Suppressor macrophage (primary cell): ENCODE results near the gene LDAH.
A peak's percentile ranks its signal among the peaks of the same experiment; 100 is the strongest.
"Not testable (repeated sequence)": the region's sequence is repeated elsewhere in the genome, so short reads cannot be mapped to it uniquely, and the experiment has no call there.

Experiments
- DNase-seq, 4 experiments: peaks; one replicate each; pipeline ENCODE4 v3.0.0-alpha.2; 2020 to 2022

Gene LDAH

DNA sequence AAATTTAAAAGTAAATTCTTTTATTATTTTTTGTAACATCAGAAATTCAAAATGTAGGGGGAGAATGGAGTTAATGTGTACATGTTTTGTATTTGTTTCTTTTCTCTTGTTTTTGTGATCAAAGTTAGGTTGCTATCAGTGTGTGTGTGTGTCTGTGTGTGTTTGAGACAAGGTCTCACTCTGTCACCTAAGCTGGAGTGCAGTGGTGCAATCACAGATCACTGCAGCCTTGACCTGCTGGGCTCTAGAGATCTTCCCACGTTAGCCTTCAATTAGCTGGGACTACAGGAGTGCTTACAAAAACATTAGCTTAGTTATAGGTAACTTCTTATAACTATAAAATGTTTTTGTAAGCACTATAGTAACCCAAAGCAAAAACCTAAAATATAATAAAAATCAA is 105.3 kb downstream of the LDAH start:
- DNase-seq, result no peak

DNA sequence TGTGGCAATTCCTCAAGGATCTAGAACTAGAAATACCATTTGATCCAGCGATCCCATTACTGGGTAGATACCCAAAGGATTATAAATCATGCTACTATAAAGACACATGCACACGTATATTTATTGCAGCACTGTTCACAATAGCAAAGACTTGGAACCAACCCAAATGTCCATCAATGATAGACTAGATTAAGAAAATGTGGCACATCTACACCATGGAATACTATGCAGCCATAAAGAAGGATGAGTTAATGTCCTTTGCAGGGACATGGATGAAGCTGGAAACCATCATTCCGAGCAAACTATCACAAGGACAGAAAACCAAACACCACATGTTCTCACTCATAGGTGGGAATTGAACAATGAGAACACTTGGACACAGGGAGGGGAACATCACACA is 106.7 kb downstream of the LDAH start:
- DNase-seq, result not testable (repeated sequence)

- not testable (repeated sequence) for DNase-seq
These were observed 108.5 kb downstream of the LDAH start for GRCh38 chr2:20714412-20714811.

DNA sequence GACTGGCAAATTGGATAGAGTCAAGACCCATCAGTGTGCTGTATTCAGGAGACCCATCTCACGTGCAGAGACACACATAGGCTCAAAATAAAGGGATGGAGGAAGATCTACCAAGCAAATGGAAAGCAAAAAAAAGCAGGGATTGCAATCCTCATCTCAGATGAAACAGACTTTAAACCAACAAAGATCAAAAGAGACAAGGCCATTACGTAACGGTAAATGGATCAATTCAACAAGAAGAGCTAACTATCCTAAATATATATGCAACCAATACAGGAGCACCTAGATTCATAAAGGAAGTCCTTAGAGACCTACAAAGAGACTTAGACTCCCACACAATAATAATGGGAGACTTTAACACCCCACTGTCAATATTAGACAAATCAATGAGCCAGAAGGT is 109.3 kb downstream of the LDAH start:
- DNase-seq, result not testable (repeated sequence)

DNA sequence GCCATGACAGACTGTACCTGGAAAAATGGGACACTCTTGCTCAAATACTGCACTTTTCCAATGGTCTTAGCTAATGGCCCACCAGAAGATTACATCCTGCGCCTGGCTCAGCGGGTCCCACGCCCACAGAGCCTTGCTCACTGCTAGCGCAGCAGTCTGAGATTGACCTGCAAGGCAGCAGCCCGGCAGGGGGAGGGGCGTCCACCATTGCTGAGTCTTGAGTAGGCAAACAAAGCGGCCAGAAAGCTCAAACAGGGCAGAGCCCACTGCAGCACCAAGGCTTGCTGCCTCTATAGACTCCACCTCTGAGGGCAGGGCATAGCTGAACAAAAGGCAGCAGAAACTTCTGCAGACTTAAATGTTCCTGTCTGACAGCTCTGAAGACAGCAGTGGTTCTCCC is 111.3 kb downstream of the LDAH start:
- not testable (repeated sequence) for DNase-seq

GRCh38 chr2:20707601-20708000 is 115.3 kb downstream of the LDAH start:
- no peak for DNase-seq

DNA sequence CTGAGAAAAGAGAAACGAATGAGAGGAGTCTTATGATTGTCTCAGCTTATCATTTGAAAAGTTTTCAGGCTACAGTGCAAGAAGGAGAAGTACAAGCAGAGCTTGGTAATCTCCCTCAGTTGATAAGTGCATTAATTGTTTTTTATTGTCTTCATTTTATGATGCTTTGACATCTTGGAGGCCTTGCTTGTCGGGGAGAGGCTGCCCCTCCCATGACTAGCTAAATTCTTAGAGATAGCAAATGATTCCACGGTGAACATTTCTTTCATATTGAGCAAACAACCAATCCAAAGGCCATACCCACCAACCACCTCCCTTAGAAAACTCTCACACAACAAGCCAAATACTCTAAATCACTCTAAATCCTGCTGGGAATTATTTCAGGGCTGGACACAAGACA is 116.1 kb downstream of the LDAH start:
- no peak for DNase-seq

DNA sequence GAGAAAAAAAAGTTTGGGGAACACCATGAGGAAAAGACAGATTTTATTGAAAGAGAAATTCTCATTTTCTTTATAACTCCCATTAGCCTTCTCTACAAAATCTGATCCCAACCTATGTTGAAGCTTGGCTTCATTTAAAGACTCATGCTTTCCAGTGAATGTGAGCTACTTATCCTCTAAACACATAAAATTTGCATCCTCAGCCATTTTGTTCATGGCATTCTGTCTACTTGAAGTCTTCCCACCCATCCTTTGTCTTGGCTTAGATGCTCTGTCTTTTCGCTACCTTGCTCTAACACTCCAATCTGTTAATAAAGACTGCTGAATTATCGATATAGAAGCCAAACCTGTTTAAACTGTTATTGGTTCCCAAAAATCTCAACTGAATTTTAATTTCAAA is 116.7 kb downstream of the LDAH start:
- DNase-seq, result no peak

GRCh38 chr2:20704886-20705285 is 118.0 kb downstream of the LDAH start:
- no peak for DNase-seq

GRCh38 chr2:20702563-20702962 is 120.3 kb downstream of the LDAH start:
- DNase-seq, result no peak

GRCh38 chr2:20698916-20699613 is 123.8 kb downstream of the LDAH start:
- DNase-seq, result peak in 2 of 4 experiments; percentile 58 to 61

DNA sequence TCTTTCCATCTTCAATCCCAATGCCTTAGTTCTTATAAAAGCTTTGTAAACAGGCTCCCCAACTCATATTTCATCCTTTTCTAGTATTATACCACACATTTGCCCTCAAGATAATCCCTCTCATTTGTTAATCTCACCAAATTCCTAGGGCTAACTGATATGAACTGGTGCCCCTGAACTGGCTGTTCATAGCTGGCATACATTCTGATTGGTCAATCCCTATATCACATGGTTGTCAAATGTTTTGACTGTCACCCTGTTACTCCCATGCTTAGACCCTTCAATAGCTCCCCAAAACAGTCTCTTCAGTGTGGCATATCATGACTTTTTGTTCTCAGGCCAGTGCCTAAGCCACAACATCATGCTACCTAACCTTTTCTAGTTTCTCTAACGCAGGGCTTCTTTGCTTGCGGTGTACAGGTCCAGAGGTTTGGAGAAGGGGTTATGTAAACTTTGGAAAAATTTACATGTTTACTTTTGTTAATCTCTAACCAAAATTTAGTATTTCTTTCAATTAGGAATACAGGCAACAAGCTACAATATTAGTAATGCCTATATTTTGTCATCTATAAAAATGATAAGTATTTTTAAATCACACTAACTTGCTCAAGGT is 125.5 kb downstream of the LDAH start:
- no peak for DNase-seq

DNA sequence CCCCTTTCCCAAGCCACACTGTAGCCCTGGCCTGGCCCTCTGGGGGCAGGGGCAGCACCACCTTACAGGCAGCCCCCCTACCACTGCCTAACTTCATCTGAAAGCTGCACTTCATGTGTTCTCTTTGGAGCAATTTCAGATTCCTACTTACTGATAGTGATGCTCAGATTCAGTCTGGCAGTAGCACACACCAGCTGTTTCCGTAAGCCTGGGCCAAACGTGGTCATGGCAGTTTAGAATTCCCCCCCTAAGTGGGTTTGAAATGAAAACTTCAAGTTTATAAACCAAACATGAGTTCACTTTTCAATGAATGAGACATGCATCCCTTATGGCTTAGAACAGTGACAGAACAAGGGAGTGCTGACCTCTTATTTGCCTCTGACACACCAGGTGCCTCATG is 126.5 kb downstream of the LDAH start:
- no peak for DNase-seq

- no peak for DNase-seq
These were observed 129.6 kb downstream of the LDAH start for GRCh38 chr2:20693317-20693716.

- no peak for DNase-seq
These were observed 130.8 kb downstream of the LDAH start for GRCh38 chr2:20692081-20692480.

DNA sequence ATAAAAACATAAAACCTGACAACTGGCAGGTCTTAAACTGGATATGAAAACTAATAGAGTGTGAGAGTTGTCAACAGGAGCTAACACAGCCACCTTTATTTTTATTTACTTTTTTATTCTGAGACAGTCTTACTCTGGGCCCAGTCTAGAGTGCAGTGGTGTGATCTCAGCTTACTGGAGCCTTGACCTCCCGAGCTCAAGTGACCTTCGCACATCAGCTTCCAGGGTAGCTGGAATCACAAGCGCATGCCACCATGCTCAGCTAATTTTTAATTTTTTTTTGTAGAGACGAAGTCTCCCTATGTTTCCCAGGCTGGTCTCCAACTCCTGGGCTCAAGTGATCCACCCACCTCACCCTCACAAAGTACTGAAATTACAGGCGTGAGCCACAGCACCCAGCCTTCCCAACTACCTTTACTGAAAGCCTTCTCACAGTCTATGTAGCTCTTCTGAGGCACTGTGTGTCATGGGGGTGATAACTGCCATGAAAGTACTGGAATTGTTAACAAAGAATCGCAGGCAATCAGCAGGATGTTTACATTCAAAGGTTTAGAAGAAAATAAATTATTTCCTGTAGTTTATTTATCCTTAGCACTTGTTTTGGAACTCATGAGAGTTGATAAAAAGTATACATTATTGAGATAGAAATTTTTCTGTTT is 131.7 kb downstream of the LDAH start:
- no peak for DNase-seq

DNA sequence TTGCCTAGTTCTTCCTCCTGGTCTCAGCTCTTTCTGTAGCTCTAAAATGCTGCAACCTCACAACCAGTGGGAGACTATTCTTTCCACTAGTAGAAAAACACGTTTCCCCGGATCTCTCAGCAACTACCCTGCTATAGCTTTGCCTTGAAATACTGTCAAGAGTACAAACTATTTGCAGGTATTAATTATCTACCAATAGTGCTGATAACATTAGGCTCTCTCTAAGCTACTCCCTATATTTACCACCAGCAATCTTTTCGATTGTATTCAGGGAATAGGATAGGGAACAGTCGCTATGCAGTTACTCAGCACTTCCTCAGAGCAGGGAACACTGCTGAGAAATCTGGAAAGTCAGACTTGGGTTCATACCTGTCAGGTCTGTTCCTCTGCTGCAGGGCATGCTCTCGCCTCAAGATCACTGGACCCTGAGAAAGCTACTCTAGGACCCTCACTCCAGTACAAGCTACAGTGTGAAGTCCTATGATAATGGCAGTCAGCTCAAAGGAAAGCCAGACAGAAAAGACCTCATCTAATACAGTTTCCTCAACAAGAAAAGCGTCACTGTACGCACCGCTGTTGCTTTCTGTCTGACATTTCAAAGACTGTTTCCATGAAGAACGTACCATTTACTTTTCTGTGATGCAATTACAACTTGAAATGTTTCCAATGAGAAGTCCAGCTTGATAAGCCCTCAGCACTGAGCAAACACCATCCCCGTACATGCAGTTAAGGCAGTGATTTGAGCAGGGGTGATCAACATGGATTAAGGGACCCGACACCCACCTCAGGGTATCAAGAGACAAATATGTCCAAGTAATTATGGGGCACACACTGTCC is 133.3 kb downstream of the LDAH start:
- DNase-seq, result no peak

DNA sequence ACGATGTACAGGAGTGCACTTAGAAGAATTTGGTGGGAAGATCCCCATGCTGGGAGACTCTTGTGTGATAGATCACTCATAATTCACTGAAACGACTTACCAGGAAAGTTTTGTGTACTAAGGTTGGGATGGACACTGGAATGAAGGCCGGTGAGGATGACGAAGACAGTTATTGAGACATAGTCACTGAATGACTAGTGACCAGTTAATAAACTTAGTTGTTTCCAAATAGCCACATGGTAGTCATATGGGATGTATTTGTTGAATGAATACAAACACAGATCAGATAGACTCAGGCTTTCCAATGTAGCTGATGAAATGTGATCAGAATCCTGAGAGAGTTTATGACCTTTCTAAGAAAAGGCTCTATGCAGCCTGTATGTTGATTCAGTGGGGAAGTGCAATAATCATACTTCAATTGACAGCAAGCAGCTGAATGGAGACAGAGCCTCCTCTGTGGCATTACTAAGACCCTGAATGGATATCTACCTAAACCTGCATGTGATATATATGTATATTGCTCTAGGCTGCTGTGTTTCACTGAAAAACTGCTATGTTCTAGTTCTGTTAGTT is 135.6 kb downstream of the LDAH start:
- DNase-seq, result no peak

GRCh38 chr2:20684581-20685063 is 138.3 kb downstream of the LDAH start:
- no peak for DNase-seq

GRCh38 chr2:20682167-20682920 is 140.6 kb downstream of the LDAH start:
- DNase-seq, result peak in 2 of 4 experiments; percentile 16 to 26

- DNase-seq, result no peak
These were observed 142.0 kb downstream of the LDAH start for GRCh38 chr2:20680744-20681375.
